Muscle layer of colon (tissue), 2 donors: ENCODE data around the gene AFF3.

ENCODE experiments used
- H3K27ac ChIP-seq: one replicate; pipeline ENCODE4 v1.7.0; 2013; ENCODE audit warnings: low read depth, mild to moderate bottlenecking, low read length, moderate library complexity
- H3K27me3 ChIP-seq, 2 donors: one replicate each; pipeline ENCODE4 v1.7.0; 2013; ENCODE audit warnings: low read length in 2 of 2, mild to moderate bottlenecking in 2 of 2; ENCODE audit not compliant: insufficient read depth in 2 of 2, control insufficient read depth in 1 of 2
- H3K36me3 ChIP-seq: one replicate; pipeline ENCODE4 v1.7.0; 2013; ENCODE audit warnings: mild to moderate bottlenecking, low read length; ENCODE audit not compliant: insufficient read depth
- H3K4me1 ChIP-seq: one replicate; pipeline ENCODE4 v1.7.0; 2013; ENCODE audit warnings: mild to moderate bottlenecking, low read length; ENCODE audit not compliant: insufficient read depth
- H3K4me3 ChIP-seq, 2 donors: one replicate each; pipeline ENCODE4 v1.7.0; 2013; ENCODE audit warnings: low read length in 2 of 2, low read depth in 1 of 2, mild to moderate bottlenecking in 1 of 2, moderate library complexity in 1 of 2
- H3K9ac ChIP-seq: one replicate; pipeline ENCODE4 v1.7.0; 2013; ENCODE audit warnings: low read length
- H3K9me3 ChIP-seq: one replicate; pipeline ENCODE4 v1.7.0; 2013; ENCODE audit warnings: mild to moderate bottlenecking, low read length
- donor health status: abdominal sarcoma.
- donor health status: Adenocarcinoma of cecum.

AFF3 gene

DNA sequence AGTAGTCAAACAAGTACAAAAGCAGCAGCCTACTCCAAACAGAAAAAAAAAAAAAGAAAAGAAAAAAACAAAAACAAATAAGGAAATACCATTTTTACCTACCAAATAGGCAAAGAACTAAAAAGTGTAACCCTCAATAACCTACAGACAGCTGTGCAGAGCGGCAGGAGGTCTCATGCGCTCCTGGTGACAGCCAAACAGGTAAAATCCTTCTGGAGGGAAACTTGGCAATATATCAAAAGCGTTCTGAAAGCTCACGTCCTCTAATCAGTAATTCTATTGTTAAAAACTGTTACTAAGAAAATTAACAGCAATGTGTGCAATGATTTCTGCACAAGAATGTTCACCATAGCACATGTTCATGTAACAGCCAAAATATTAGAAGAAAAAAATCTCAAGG lies 105.6 kb downstream of the AFF3 start:
- no peaks in the 10 kb centered on the region for H3K4me1 ChIP-seq
- H3K27ac ChIP-seq: no peak overlapping the region
- no peak overlapping the region for H3K4me3 ChIP-seq
- no peaks in the 10 kb centered on the region for H3K36me3 ChIP-seq
- no peaks in the 10 kb centered on the region for H3K27me3 ChIP-seq
- H3K9me3 ChIP-seq: no peaks in the 10 kb centered on the region
- no peak overlapping the region for H3K9ac ChIP-seq

DNA sequence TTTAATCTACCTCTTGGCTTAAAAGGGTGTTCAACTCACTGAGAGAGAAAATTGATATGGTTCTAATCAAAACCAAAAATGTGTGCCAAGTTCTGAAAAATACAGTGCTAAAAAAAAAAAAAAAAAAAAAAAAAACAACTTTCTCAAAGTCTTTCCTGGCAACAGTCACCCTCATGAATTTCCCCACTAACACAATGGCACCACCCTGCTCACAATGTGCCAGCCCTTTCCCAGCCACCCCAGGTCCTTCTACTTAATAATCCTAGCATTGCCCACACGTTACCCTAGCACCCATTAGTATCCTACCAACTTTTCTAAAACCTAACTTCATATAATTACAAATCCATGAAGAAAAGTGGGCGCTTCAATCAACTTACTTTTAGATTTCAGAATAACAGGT lies 106.4 kb downstream of the AFF3 start:
- Histone ChIP-seq H3K27me3 (no peaks in the 10 kb centered on the region), H3K9me3 (no peaks in the 10 kb centered on the region), H3K9ac (no peak overlapping the region), H3K27ac (no peak overlapping the region), H3K4me1 (no peaks in the 10 kb centered on the region), H3K36me3 (no peaks in the 10 kb centered on the region), H3K4me3 (no peak overlapping the region)

DNA sequence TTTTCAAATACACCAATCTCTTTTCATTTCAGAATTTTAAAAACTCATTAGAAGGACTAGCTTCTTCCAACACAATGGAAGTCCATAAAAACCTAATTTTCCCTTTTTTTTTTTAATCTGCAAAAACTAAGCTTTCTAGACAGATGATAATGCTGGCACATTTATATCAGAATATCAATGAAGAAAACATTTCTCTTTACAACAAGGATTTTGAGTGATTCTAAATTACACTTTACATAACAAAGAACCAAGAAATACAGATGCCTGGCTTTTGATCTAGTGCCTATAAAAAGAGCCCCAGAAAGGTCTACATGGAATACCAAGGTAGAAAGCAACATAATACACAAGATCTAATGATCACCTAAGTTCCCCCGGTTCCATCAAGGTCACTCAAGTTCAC lies 108.0 kb downstream of the AFF3 start:
- H3K4me3 ChIP-seq: no peak overlapping the region
- H3K27me3 ChIP-seq: no peaks in the 10 kb centered on the region
- H3K9me3 ChIP-seq: no peaks in the 10 kb centered on the region
- H3K9ac ChIP-seq: no peak overlapping the region
- no peak overlapping the region for H3K27ac ChIP-seq
- no peaks in the 10 kb centered on the region for H3K36me3 ChIP-seq
- H3K4me1 ChIP-seq: no peaks in the 10 kb centered on the region

DNA sequence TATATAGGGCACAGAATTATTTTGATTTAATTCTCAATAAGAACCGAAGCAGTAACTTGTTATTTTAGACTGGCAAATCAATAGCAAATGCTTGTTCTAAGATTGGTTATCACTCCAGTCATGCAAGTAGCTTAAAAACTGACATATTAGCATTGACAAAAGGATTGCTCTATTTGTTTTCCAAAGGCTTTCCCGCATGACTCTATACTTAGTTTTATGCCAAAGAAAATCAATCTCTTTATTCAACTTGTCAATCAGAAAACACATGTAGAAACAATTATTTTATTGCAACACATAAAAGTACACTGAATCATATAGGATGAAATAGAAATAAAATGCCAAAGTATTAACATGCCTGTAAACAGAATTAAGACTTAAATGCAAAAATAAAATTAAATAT lies 108.4 kb downstream of the AFF3 start:
- Histone ChIP-seq H3K9ac (no peak overlapping the region), H3K27ac (no peak overlapping the region), H3K4me3 (no peak overlapping the region), H3K4me1 (no peaks in the 10 kb centered on the region), H3K36me3 (no peaks in the 10 kb centered on the region), H3K9me3 (no peaks in the 10 kb centered on the region), H3K27me3 (no peaks in the 10 kb centered on the region)

DNA sequence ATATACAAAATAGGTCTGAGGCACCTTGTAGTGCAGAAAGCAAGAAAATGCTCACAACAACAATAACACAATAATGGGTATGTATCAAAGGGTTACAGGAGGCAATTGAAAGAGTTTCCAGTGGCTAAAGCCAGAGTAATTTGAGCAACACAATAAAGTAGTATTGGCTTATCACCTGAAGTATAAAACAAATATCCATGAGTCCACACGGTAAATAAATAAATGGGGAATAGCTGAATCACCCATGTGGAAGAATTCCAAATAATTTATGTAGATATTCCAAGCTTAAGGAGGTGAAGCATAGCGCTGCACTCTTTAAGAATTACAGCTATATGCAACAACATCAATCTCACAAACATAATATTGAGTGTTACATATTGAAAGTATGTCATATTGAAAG lies 110.8 kb downstream of the AFF3 start:
- Histone ChIP-seq H3K36me3 (no peaks in the 10 kb centered on the region), H3K27me3 (no peaks in the 10 kb centered on the region), H3K9ac (no peak overlapping the region), H3K4me1 (no peaks in the 10 kb centered on the region), H3K27ac (no peak overlapping the region), H3K4me3 (no peak overlapping the region), H3K9me3 (no peaks in the 10 kb centered on the region)

DNA sequence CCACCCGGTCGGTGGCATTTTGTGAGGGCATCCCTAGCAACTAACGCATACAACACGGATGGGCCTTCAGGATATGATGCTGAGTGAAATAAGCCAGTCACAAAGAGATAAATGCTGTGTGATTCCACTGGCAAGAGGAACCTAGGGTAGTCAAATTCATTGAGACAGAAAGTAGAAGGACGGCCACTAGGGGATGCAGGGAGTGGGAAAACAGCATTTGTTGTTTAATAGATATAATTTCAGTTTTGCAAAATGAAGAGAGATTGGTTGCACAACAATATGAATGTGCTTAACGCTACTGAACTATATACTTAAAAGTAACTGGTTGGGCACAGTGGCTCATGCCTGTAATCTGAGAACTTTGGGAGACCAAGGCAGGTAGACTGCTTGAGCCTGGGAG lies 112.9 kb downstream of the AFF3 start:
- no peaks in the 10 kb centered on the region for H3K36me3 ChIP-seq
- no peaks in the 10 kb centered on the region for H3K4me1 ChIP-seq

DNA sequence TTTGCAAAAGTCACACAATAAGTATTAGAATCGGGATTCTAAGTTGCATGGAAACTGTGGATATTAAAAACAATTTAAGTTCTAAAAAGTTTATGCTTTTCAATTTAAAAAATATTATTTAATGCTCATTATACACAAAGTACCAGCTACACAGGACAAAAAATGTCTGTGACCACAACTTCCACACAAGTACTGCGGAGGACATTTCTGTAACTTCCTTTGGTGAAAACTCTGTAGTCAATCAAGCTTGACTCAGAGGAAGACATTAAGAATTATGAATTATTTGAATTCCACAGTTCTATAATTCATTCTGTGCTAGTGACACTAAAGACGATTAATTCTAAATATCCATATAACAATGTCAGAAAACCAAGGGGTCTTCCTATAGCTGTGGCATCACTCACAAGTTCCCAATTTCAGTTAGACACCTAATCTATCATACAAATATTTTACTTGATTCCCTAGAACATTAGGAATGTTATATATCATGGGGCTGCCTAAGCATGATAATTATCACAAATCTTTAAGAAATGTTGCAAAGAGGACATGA lies 120.5 kb downstream of the AFF3 start:
- no peaks in the 10 kb centered on the region for H3K36me3 ChIP-seq
- H3K4me3 ChIP-seq: no peak overlapping the region
- no peaks in the 10 kb centered on the region for H3K27me3 ChIP-seq
- no peak overlapping the region for H3K9ac ChIP-seq
- H3K9me3 ChIP-seq: no peaks in the 10 kb centered on the region
- H3K27ac ChIP-seq: no peak overlapping the region
- H3K4me1 ChIP-seq: peaks cover 15% of the 10 kb centered on the region

More for the DNA sequence above, 112.9 kb downstream of the AFF3 start:
- Histone ChIP-seq H3K9ac (no peak overlapping the region), H3K27ac (no peak overlapping the region), H3K9me3 (no peaks in the 10 kb centered on the region), H3K4me3 (no peak overlapping the region), H3K27me3 (no peaks in the 10 kb centered on the region)

DNA sequence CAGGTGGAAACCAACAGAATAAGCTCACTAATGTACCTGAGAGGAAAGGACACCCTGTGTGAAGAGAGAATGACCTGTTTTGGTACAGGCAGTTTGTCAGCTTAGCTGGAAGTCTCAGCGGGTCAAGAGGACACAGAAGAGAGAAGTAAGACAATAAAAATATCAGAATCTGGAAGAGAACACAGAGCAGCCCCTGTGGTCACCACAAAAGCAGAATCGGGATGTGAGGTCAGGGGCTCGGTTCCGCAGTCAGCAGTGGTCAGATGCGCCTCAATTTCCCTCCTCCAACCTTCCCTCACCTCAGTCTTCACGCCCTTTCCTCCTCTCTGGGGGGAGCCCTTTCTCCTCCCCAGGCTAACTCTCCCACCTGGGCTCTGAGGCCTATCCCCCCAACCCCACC lies 122.9 kb downstream of the AFF3 start:
- Histone ChIP-seq H3K9me3 (no peaks in the 10 kb centered on the region), H3K27me3 (no peaks in the 10 kb centered on the region), H3K4me1 (peaks cover 15% of the 10 kb centered on the region), H3K4me3 (no peak overlapping the region), H3K27ac (no peak overlapping the region), H3K36me3 (no peaks in the 10 kb centered on the region), H3K9ac (no peak overlapping the region)

DNA sequence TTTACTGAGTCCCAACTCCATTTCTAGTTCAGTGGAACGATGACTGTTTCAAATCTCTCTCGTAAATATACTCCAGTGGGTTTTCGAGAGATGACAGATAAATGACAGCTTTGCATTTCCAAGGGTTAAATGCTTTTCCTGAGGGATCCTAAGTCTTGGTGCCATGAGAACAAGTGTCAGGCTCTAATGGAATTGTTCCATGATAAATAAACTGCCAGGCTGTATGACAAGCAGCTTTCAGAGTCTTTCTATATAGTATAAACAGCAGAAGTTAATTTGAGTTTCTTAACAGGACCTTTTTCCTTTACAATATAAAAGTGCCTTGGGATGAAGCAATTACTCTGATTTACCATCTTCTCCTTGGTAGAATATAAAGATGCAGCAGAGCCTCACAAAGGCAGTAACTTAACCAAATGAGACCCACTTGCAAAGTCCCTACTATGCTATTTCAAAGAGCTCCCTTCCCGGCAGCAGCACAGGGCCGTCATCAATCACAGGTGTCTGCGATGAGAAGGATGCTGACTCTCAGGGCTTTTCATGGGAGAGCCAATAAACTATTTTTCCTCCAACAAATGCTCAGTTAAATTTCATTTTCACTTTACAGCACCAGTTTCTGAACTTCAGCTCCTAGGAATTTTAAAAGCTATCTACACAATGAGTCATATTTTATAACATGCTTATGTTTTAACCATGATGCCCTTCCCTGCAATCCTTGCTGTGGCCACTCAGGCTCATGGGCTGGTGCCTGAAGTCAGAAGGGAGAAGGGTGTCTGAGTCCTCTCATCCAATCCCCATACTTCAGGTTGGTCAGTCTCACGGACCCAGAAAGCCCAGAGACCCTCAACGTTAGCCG lies 123.8 kb downstream of the AFF3 start:
- Histone ChIP-seq H3K36me3 (no peaks in the 10 kb centered on the region), H3K27ac (no peak overlapping the region)

DNA sequence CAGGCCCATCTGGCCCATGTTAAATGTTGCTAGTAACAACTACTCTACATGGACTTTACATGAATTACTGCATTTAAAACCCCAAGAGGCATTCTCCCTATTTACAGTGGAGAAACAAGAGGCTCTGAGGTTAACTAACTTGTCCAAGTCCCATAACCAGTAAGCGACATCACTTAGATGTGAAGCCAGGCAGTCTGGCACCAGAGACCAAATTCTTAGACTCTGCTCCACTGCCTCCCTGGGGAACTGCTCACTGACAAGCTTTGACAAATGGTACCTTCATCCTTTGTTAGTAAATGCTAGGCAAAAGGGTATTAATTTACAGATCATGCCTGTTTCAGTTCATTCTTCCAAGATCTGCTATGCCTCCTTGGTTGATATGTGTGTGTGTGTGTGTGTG lies 124.8 kb downstream of the AFF3 start:
- Histone ChIP-seq H3K9me3 (no peaks in the 10 kb centered on the region), H3K4me3 (no peak overlapping the region), H3K36me3 (no peaks in the 10 kb centered on the region), H3K9ac (no peak overlapping the region), H3K27me3 (no peaks in the 10 kb centered on the region), H3K27ac (no peak overlapping the region), H3K4me1 (peaks cover 15% of the 10 kb centered on the region)

More for the DNA sequence above, 123.8 kb downstream of the AFF3 start:
- no peak overlapping the region for H3K4me3 ChIP-seq
- no peaks in the 10 kb centered on the region for H3K9me3 ChIP-seq
- H3K4me1 ChIP-seq: peaks cover 15% of the 10 kb centered on the region
- H3K9ac ChIP-seq: no peak overlapping the region
- H3K27me3 ChIP-seq: no peaks in the 10 kb centered on the region

DNA sequence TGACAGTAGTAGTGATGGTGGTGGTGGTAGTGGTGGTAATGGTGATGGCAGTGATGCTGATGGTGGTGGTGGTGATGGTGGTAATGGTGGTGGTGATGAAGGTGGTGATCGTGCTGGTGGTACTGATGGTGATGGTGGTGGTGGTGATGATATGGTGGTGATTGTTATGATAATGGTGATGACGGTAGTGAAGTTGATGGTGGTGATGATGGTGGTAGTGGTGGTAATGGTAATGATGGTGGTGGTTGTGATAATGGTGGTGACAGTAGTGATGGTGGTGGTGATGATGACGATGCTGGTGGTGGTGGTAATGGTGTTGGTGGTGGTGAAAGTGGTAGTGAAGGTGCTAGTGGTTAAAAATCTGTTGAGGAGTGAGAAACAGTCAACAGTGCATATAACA lies 125.6 kb downstream of the AFF3 start:
- Histone ChIP-seq H3K4me3 (no peak overlapping the region), H3K27ac (no peak overlapping the region), H3K9ac (no peak overlapping the region), H3K4me1 (peaks cover 15% of the 10 kb centered on the region), H3K27me3 (no peaks in the 10 kb centered on the region), H3K36me3 (no peaks in the 10 kb centered on the region), H3K9me3 (no peaks in the 10 kb centered on the region)

DNA sequence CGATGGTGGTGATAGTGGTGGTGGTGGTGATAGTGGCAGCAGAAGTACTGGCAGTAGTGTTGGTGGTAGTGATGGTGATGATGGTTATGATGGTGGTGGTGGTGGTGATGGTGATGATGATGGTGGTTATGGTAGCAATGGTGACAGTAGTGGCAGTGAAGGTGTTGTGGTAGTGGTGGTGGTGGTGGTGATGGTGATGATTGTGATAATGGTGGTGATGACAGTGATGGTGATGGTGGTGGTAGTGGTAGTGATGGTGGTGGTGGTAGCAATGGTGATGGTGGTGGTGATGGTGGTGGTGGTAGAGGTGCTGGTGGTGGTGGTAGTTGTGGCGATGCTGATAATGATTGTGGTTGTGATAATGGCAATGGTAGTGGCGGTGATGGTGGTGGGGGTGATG lies 126.5 kb downstream of the AFF3 start:
- Histone ChIP-seq H3K27ac (no peak overlapping the region), H3K9me3 (no peaks in the 10 kb centered on the region), H3K27me3 (no peaks in the 10 kb centered on the region), H3K9ac (no peak overlapping the region), H3K4me1 (peaks cover 23% of the 10 kb centered on the region), H3K4me3 (no peak overlapping the region), H3K36me3 (no peaks in the 10 kb centered on the region)
